Measurements from ENCODE around the gene FKBP6. TPM values are rescaled to one million over a fixed set of nuclear protein-coding genes. Genes with fewer than 3 reads are reported as not detected.
"Not testable (repeated sequence)": the region's sequence is repeated elsewhere in the genome, so short reads cannot be mapped to it uniquely, and the experiment has no call there.

FKBP6 gene
- polyA plus RNA-seq, 6 donors from 2014 or later, result not detected

DNA sequence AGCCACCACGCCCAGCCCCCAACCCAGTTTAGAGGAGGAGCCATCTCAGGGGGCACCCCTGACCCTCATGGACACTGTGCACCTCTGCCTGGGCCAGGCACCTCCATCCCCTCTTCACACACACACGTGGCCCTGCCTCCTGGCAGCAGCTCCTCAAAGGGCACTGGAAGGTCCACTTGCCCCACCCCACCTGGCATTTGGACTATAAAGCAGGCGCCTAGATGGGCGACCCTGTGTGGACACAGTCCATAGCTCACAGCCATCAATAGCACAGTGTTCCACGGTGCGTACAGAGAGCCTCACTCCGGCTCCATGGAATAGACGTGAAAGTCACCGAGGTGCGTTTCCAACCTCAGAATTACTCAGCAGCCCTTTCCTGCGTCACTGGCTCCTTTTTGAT is 41.0 kb downstream of the FKBP6 start:
- Mint-ChIP-seq H3K9me3 (no peaks in the 10 kb centered on the region), H3K4me1 (peaks cover 7 to 24% (median 15%) of the 10 kb centered on the region in 3 donors), H3K27ac (peak overlapping the region in 1 of 6 donors; percentile 54), H3K36me3 (no peaks in the 10 kb centered on the region), H3K4me3 (no peak overlapping the region), H3K27me3 (peaks cover 0 to 5% (median 0%) of the 10 kb centered on the region in 3 donors)
- ATAC-seq (ENCODE audit: low read depth in 2 of 2), result no peak
- DNase-seq, result no peak

DNA sequence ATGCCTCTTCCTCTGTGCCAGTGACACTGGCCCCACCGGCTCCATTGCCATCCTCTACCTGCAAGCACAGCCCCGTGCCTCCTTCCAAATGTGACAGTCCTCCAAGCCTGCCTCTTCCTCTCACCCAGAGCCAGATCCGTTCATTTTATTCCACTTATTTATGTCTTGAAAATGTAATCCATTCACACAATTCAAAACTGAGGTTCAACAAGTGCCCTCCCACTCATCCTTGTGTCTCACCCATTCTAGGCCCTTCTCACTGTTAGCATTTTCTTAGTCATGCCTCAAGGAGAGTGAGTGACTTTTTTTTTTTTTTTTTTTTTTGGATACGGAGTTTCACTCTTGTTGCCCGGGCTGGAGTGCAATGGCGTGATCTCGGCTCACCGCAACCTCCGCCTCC is 41.7 kb downstream of the FKBP6 start:
- Mint-ChIP-seq H3K4me3 (no peak overlapping the region), H3K9me3 (no peaks in the 10 kb centered on the region), H3K27ac (peak overlapping the region in 2 of 6 donors; percentile 9 to 21), H3K4me1 (peaks cover 7 to 24% (median 15%) of the 10 kb centered on the region in 3 donors), H3K27me3 (peaks cover 0 to 11% (median 0%) of the 10 kb centered on the region in 3 donors), H3K36me3 (no peaks in the 10 kb centered on the region)
- no peak for DNase-seq
- no peak for ATAC-seq (ENCODE audit: low read depth in 2 of 2)

DNA sequence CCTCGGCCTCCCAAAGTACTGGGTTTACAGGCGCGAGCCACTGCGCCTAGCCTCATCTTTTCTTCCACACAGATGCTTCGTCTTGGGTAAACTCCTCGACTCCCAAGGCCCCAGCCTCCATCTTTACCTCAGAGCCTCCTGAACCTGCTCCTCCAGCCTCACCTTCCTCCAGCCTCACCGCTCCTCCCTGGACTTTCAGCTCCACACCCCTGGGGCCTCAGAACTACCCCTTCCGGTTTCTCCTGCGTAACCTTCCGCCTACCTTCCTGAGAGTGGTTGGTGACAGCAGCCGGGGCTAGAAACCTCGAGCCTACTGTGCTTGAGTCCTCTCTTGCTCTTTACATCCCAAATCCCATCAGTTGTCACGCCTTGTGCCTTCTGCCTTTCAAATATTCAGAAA is 45.8 kb downstream of the FKBP6 start:
- Mint-ChIP-seq H3K27ac (no peak overlapping the region), H3K27me3 (peaks cover 3 to 35% (median 19%) of the 10 kb centered on the region in 3 donors), H3K9me3 (no peaks in the 10 kb centered on the region), H3K4me3 (peak overlapping the region in 1 of 8 donors; percentile 74), H3K36me3 (no peaks in the 10 kb centered on the region), H3K4me1 (peaks cover 0 to 9% (median 9%) of the 10 kb centered on the region in 3 donors)
- no peak for DNase-seq
- ATAC-seq (ENCODE audit: low read depth in 2 of 2), result no peak

DNA sequence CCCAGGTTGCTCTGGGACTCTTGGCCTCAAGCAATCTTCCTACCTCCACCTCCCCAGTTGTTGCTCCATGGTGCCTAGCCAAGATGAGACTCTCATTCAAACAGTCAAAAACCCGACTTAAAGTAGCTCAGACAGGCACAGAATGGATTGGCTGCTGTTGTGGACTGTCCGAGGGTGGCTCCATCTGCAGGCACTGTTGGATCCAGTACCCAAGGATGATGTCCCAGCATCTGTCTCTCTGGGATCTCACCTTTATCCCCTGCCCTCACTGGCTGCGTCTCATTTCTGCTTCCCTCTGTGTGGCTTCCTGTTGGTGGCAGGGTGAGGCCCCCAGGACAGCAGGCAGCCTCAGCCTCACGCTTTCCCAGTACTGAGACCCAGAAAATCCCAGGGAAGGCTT is 48.3 kb downstream of the FKBP6 start:
- not testable (repeated sequence) for ATAC-seq (ENCODE audit: low read depth in 2 of 2); H3K27ac Mint-ChIP-seq; H3K9me3 Mint-ChIP-seq; H3K36me3 Mint-ChIP-seq; H3K4me1 Mint-ChIP-seq; DNase-seq
- H3K27me3 Mint-ChIP-seq, result peaks cover 6 to 35% (median 19%) of the 10 kb centered on the region in 3 donors
- peak overlapping the region in 1 of 8 donors; percentile 45 for H3K4me3 Mint-ChIP-seq

DNA sequence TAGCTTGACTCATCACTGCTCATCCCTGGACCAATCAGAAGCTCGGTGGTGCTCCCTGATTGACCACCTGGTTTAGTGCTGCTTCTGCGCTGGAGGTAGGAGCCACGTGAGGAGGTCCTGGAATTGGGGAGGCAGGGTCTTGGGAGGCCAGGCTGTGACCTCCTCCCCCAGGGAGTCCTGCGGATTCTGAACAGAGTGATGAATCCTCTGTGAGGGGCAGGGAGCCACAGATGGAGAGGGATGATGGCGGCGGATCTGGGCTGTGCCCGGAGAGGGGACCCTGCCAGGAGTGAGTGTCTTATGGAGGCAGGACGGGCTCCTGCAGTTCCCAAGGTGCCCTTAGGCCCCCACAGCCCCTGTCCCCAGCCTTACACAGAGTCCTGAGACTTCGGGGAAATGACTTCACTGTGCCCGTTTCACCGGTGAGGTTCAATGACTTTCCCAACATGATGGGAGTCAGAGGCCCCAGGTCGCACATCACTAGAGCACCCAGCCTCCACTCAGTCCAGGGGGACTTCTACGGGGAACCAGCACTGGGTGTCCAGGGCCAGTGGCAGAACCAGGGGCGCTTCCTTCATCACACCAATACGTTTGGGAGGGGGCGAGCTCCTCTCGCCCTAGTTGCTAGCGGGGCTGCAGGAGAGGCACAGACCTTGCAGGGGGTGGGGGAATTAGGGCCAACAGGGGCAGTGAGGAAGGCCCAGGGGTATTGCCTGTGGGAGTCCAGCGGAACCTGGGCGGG is 48.9 kb downstream of the FKBP6 start:
- H3K4me3 Mint-ChIP-seq, result peak overlapping the region in 4 of 8 donors; percentile 45 to 70 (median 63)
- H3K27me3 Mint-ChIP-seq, result peaks cover 8 to 35% (median 19%) of the 10 kb centered on the region in 3 donors

DNA sequence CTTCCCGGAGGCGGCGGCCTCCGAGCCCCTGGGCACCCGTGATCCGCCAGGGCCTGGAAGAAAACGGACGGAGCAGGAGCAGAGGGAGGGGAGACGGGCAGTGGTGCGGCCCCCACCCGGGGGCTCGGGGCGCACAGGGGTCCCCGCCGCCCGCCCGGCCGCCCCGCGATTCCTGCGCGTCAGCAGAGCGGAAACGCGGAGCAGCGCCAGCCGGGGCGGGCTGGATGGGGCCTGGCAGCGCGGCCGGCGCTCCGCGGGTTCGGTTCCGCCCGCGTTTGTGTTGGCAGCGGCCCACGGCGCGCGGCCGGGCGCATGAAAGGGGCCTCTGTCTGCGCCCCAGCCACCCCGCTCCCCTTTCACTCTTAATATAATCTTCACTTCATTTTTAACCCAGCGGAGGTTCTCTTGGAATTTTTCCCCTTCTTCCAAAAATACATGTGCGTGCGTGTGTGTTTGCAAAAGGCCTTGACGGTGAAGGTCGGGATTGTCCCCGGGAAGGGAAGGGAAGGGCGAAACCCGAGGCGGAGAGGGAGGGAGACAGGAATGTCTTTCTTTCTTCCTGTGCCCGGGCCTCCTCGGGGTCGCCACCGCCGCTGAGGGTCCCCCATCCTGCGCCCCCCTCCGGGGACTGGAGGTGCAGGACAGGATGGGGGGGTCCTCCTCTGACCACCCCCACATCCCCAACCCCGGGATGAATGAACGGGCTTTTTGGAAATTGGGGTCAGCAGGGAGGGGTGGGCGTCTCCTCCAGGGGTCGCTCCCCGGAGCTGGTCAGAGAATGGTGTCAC is 49.6 kb downstream of the FKBP6 start:
- not testable (repeated sequence) for ATAC-seq (ENCODE audit: low read depth in 2 of 2)
- H3K4me3 Mint-ChIP-seq, result peak overlapping the region in 3 of 8 donors; percentile 45 to 75 (median 56)

More for the DNA sequence above, 48.9 kb downstream of the FKBP6 start:
- no peak for DNase-seq
- peak overlapping the region in 2 of 6 donors; percentile 33 to 42 for H3K27ac Mint-ChIP-seq
- no peak for ATAC-seq (ENCODE audit: low read depth in 2 of 2)
- peaks cover 0 to 9% (median 4%) of the 10 kb centered on the region in 3 donors for H3K4me1 Mint-ChIP-seq
- H3K9me3 Mint-ChIP-seq, result peaks cover 0 to 5% (median 0%) of the 10 kb centered on the region in 7 donors
- no peaks in the 10 kb centered on the region for H3K36me3 Mint-ChIP-seq

DNA sequence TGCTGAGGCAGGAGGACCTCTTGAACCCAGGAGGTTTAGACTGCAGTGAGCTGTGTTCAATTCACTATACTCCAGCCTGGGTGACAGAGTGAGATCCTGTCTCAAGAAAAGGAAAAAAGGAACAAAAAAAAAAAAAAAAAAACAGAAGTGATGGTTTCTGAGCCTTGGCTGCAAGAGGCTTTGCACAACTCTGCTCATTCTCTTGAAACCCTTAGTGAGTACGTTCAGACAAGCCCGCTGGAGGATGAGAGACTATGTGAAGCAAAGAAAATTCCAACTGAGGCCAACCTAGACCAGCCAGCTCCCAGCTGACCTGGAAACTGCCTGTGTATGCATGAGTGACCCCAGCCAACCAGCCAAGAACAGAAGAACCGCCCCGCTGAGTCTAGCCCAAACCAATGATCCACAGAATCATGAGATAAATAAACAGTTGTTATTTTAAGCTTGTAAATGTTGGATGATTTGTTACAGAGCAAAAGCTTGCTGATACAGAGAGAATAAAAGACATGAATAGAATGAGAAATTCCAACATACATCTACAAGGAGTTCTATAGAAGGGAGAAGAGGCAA is 55.1 kb downstream of the FKBP6 start:
- DNase-seq (no peak), ATAC-seq (ENCODE audit: low read depth in 2 of 2) (no peak)
- Mint-ChIP-seq H3K9me3 (peaks cover 6 to 42% (median 25%) of the 10 kb centered on the region in 7 donors), H3K4me1 (no peaks in the 10 kb centered on the region), H3K27ac (peak overlapping the region in 1 of 6 donors; percentile 63), H3K27me3 (peaks cover 0 to 5% (median 0%) of the 10 kb centered on the region in 3 donors), H3K4me3 (no peak overlapping the region), H3K36me3 (peaks cover 4 to 16% of the 10 kb centered on the region in 2 donors)

More for the DNA sequence above, 49.6 kb downstream of the FKBP6 start:
- DNase-seq, H3K27ac Mint-ChIP-seq, H3K36me3 Mint-ChIP-seq, H3K4me1 Mint-ChIP-seq, H3K9me3 Mint-ChIP-seq: not testable (repeated sequence)
- H3K27me3 Mint-ChIP-seq, result peaks cover 8 to 35% (median 19%) of the 10 kb centered on the region in 3 donors

DNA sequence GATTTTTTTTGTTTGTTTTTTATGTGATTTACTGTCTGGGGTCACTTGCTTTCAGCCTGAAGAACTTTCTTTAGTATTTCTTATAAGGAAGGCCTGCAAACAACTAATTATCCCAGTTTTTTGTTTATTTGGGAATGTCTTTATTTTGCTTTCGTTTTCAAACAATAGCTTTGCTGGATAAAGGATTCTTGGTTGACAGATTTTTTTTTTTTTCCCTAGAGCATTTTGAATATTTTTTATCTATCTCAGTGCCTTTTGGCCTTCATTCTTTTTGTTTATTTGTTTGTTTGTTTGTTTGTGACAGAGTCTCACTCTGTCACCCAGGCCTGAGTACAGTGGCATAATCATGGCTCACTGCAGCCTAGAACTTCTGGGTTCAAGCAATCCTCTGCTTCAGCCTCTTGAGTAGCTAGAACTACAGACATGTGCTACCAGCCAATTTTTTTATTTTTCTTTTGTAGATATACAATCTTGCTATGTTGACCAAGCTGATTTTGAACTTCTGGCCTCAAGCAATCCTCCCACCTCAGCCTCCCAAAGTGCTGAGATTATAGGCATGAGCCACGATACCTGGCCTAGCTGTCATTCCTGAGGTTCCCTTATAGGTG is 59.4 kb downstream of the FKBP6 start:
- DNase-seq (no peak), ATAC-seq (ENCODE audit: low read depth in 2 of 2) (no peak)
- Mint-ChIP-seq H3K27ac (peak overlapping the region in 2 of 6 donors; percentile 28 to 60), H3K27me3 (no peaks in the 10 kb centered on the region), H3K9me3 (peaks cover 19 to 59% (median 49%) of the 10 kb centered on the region in 7 donors), H3K36me3 (peaks cover 9 to 35% of the 10 kb centered on the region in 2 donors), H3K4me3 (no peak overlapping the region), H3K4me1 (no peaks in the 10 kb centered on the region)

DNA sequence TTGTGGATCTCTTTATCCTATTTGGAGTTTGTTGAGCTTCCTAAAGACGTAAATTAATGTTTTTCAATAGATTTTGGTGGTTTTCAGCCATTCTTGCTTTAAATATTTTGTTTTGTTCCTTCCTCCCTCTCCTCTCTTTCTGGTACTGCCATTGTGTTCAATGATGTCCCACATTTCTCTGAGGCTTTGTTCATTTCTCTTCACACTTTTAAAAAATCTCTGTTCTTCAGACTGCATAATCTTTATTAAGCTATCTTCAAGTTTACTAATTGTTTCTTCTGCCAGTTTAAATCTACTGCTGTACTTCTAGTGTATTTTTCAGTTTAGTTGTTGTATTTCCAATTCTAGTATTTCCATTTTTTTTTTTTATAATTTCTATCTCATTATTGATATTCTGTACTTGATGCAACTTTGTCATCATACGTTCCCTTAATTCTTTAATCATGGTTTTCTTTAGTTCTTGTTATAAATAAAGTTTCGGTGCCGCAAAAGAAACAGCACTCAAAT is 60.0 kb downstream of the FKBP6 start:
- Mint-ChIP-seq H3K9me3 (peaks cover 19 to 59% (median 49%) of the 10 kb centered on the region in 7 donors), H3K36me3 (peaks cover 9 to 33% of the 10 kb centered on the region in 2 donors), H3K27me3 (no peaks in the 10 kb centered on the region), H3K4me1 (no peaks in the 10 kb centered on the region), H3K4me3 (no peak overlapping the region), H3K27ac (no peak overlapping the region)
- DNase-seq, result no peak
- ATAC-seq (ENCODE audit: low read depth in 2 of 2), result no peak

DNA sequence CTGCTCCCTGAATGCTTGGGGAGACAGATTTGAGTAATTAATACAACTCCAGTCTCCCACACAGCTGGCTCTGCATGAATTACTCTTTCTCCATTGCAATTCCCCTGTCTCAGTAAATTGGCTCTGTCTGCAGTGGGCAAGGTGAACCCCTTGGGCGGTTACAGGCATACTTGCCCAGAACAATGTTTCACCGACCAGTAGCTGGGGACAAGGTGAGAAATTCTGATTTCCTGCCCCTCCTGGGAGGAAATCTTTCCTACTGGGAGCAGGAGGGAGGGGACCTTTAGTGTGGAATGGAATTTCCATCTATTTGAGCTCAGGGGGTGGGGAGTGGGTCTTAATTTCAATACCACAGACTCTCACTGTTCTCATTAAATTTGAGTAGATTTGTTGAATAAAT is 63.4 kb downstream of the FKBP6 start:
- peaks cover 14 to 42% (median 36%) of the 10 kb centered on the region in 7 donors for H3K9me3 Mint-ChIP-seq
- no peak overlapping the region for H3K27ac Mint-ChIP-seq
- ATAC-seq (ENCODE audit: low read depth in 2 of 2) (no peak), DNase-seq (no peak)
- no peak overlapping the region for H3K4me3 Mint-ChIP-seq
- H3K27me3 Mint-ChIP-seq, result peaks cover 0 to 14% (median 5%) of the 10 kb centered on the region in 3 donors
- no peaks in the 10 kb centered on the region for H3K4me1 Mint-ChIP-seq
- peaks cover 9 to 26% of the 10 kb centered on the region in 2 donors for H3K36me3 Mint-ChIP-seq

DNA sequence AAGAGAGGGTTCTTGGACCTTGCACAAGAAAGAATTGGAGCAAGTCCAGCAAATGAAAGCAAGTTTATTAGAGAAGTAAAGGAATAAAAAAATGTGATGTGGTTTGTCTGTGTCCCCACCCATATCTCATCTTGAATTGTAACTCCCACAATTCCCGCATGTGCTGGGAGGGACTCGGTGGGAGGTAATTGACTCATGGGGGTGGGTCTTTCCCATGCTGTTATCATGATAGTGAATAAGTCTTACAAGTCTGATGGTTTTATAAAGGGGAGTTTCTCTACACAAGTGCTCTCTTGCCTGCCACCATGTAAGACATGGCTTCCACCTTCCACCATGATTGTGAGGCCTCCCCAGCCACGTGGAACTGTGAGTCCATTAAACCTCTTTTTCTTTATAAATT is 66.5 kb downstream of the FKBP6 start:
- no peak for DNase-seq
- H3K4me3 Mint-ChIP-seq, result no peak overlapping the region
- no peak for ATAC-seq (ENCODE audit: low read depth in 2 of 2)
- H3K27me3 Mint-ChIP-seq, result peaks cover 0 to 20% (median 5%) of the 10 kb centered on the region in 3 donors
- H3K27ac Mint-ChIP-seq, result peak overlapping the region in 1 of 6 donors; percentile 19
- H3K4me1 Mint-ChIP-seq, result peaks cover 0 to 4% (median 3%) of the 10 kb centered on the region in 3 donors
- peaks cover 5 to 13% (median 9%) of the 10 kb centered on the region in 7 donors for H3K9me3 Mint-ChIP-seq
- peaks cover 0 to 9% of the 10 kb centered on the region in 2 donors for H3K36me3 Mint-ChIP-seq

DNA sequence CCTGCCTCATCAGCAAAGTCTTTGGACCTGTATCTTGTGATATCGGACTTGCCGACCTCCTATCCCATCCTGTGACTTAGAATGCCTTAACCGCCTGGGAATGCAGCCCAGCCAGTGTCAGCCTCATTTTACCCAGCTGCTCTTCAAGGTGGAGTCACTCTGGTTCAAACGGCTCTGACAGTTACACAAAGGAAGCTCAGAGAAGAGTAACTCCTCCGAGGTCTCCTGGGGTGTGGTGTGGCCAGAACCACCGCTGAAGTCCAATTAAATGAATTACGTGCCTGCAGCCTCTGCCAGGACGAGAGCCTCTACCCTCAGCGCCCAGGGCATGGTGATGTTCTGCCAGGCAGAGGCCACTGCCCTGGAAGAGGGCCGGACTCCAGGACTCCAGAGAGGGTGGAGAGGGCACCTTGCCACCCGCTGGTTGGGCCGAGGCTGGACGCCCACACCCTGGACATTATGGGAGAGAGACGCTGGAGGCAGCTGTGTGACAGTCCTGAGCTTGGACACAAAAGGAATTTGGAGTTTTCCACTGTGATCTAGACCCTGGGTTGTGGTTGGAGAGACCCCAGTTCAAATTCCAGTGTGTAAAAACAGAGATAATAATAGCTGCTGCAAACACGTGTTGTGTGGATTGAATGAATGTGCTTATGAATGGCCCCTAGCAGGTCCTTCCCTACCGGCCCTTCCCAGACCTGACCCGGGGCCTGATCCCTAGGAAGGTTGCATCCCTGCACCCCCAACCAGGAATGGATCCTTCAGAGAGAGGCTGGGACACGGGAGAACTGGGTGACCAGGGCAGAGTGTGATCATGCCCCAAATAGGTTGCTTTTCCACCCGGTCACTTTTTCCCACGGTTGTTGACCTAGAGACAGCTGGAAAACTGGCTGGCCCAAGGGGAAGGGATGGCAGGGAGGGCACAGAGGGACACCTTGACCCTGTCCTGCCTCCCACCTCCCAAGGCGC is 67.9 kb downstream of the FKBP6 start:
- DNase-seq (no peak), ATAC-seq (ENCODE audit: low read depth in 2 of 2) (no peak)
- H3K27ac Mint-ChIP-seq, result no peak overlapping the region
- H3K36me3 Mint-ChIP-seq, result no peaks in the 10 kb centered on the region
- H3K27me3 Mint-ChIP-seq, result peaks cover 0 to 20% (median 5%) of the 10 kb centered on the region in 3 donors
- peaks cover 0 to 6% (median 3%) of the 10 kb centered on the region in 7 donors for H3K9me3 Mint-ChIP-seq
- peak overlapping the region in 1 of 8 donors; percentile 15 for H3K4me3 Mint-ChIP-seq
- peaks cover 0 to 7% (median 4%) of the 10 kb centered on the region in 3 donors for H3K4me1 Mint-ChIP-seq
